HG02610 (cell line): Measurements from ENCODE around the gene TEX9.
"Not testable (repeated sequence)": the region's sequence is repeated elsewhere in the genome, so short reads cannot be mapped to it uniquely, and the experiment has no call there.

Experiments
- ATAC-seq: cut with Tn5 transposase; IDR thresholded peaks from one replicate; pipeline ENCODE4 v1.9.1; 2021; ENCODE audit warnings: mild to moderate bottlenecking, moderate library complexity; ENCODE audit not compliant: unreplicated experiment

TEX9 gene

DNA sequence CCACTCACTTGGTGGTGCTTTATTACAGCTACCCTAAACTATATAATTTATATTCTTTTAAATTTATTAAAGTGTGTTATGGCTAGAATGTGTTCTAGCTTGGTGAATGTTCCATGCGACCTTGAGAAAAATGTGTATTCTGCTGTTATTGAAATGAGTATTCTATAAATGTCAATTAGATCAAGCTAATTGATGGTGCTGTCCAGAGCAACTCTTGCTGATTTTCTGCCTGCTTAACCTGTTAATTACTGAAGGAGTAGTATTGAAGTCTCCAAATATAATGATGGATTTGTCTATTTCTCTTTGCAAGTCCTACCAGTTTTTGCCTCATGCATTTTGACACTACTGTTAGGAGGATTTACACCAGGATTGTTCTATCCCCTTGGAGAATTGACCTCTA, 3.2 kb upstream of the TEX9 start:
- ATAC-seq: no peak

DNA sequence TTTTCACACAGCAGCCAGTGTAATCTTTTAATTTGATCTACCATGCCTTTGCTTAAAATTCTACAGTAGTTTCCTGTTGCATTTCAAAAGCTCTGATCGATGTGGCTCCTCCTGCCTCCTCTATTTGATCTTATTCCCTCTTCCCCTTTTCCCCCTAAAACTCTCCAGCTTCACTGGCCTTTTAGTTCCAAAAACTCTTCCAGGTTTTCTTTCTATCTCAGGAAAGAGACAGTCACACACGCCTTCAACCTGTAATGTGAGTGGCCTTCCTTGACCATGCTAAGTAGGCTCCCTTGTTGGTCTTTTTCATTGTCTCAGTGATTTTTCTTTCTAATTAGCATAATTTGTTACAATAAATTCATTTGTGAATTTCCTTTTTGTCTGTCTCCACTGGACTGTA, 985 bp downstream of the TEX9 start:
- no peak for ATAC-seq

DNA sequence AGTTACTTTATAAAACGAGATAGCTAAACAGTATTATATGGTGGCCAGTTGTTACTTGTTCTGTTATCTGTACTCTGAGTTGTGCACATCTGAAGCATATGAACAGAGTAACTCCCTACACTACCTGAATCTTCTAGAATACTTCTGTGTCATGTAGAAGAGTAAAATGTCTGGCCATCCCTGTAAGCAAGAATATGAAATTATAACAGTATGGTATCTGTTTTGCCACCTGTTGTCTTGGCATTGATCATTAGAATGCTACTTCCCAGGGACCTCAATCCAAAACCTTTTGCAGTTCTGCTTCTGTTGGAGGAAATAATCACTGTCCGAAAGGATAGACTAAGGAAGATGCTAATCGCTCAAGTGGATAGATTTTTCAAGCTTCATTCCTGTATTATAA, 1.9 kb downstream of the TEX9 start:
- no peak for ATAC-seq

DNA sequence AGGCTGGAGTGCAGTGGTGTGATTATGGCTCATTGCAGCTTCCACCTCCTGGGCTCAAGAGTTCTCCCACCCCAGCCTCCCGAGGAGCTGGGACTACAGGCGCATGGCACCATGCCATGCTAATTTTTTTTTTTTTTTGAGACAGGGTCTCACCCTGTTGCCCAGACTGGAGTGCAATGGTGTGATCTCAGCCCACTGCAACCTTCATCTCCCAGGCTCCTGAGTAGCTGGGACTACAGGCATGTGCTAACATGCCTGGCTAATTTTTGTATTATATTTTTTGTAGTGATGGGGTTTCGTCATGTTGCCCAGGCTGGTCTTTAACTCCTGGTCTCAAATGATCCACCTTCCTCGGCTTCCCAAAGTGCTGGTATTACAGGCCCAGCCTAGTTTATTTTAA, 4.0 kb downstream of the TEX9 start:
- ATAC-seq: no peak

DNA sequence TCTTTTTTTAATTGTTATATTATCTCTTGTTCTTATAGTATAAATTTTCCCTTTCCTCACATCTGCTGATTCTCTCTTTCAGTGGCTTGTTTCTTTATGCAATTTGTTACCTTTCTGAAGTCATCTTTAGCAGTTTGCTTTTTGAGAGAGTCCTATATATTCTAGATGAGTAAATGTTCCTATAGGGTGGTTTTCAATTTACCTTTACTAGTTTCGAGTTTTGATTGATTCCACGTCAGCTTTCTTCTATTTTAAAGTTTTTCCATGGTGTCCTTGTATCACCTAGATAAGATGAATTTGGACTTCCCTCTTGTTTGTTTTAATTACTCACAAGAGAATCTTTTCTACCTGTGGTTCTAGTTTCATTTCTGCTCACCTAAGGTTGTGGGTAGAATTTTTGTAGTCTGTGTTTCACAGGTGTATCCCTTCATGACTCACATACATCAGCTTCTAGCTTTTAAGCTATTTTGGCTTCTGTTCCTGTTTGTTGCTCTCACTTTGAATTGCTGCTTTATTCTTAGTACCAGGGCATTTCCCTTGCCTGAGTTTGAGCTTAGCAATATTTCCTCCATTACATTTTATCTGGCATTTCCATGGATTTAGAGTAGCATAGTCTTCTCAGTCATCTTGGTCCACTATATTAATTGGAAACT, 6.4 kb downstream of the TEX9 start:
- peak; percentile 97 for ATAC-seq

DNA sequence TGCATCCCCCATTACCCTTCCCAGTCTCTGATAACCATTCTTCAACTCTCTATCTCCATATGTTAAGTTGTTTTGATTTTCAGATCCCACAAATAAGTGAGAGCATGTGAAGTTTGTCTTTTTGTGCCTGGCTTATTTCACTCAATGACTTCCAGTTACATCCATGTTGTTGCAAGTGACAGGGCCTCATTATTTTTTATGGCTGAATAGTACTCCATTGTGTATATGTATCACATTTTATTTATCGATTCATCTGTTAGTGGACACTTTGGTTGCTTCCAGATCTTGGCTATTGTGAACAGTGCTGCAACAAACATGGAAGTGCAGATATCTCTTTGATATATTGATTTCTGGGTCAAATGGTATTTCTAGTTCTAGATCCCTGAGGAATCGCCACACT, 9.5 kb downstream of the TEX9 start:
- not testable (repeated sequence) for ATAC-seq

DNA sequence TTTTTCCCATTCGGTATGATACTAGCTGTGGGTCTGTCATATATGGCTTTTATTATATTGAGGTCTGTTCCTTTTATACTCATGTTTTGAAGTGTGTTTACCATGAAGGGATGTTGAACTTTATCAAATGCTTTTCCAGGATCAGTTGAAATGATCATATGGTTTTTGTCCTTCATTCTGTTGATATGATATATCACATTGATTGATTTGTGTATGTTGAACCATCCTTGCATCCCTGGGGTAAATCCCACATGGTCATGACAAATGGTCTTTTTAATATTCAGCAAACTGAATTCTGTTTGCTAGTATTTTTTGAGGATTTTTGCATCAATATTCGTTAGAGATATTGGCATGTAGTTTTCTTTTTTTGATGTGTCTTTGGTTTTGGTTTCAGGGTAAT, 12.6 kb downstream of the TEX9 start:
- not testable (repeated sequence) for ATAC-seq

DNA sequence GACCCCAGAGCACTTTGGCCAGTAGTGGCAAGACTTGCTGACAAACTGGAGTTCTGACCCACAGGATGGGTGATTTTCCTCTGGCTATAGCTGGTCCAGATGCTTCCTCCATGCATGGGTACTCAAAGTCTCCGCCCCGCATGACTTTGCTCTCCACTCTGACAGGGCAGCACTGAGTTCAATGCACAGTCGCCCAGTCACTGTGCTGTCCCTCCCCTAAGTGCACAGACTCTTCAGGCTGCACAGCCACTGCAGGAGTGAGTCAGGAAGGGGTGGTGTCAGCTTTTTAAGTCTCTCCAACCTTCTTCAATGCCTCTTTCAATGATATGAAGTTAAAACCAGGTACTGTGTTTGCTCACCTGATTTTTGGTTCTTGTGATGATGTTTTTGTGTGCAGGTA, 17.8 kb downstream of the TEX9 start:
- no peak for ATAC-seq

DNA sequence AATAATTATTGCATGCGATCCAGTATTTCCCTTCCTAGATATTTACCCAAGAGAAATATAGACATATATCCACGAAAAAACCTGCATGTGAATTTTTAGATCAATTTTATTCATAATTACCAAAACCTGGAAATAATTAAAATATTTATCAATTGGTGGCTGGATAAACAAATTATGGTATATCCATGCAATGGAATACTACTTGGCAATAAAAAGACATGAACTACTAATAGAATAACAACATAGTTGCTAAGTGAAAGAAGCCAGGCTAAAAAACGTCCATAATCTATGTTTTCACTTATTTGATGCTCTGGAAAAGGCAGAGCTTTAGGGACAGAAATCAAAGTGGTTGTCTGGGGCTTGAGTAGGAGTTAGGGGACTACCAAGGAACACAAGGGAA, 20.7 kb downstream of the TEX9 start:
- no peak for ATAC-seq

DNA sequence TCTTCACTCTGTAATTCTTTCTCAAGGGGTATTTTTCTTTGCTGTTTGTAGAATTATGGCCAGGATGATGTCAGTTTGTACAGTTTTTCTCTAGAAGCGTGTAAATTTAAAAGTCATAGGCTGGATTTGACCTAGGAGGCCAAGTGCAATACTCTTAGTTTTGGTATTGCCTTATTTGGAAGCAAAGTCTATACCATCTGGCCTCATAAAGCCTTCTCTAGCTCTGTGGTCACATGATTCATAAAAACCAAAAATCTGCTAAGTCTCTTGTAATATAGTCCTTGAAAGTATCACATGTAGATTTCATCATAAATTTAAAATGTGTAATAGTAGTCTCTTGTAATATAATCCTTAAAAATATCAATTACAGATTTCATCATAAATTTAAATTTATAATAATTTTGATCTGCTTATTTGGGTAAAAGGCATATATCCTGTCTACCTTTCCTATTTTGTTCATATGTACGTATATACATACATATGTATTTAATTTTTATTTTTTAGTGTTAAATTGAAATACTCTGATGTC, 25.6 kb downstream of the TEX9 start:
- no peak for ATAC-seq

DNA sequence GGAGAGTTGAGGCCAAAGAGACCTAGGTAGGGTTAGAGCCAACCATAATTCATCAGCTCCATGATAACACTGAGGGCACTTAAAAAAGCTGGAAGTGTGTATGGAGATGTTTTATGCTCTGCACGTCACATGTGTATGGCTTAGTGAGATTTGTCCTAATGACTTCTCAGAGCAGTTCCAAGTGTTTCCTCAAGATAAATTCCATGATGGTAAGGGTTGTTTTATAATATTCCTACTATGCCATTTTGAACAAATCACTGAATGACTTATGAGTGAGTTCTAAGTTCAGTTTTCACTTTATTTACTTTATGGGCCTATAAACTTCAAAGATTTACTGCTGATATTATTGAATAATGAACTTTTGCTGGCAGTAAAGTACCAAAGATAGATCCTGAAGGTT, 28.1 kb downstream of the TEX9 start:
- ATAC-seq: no peak

DNA sequence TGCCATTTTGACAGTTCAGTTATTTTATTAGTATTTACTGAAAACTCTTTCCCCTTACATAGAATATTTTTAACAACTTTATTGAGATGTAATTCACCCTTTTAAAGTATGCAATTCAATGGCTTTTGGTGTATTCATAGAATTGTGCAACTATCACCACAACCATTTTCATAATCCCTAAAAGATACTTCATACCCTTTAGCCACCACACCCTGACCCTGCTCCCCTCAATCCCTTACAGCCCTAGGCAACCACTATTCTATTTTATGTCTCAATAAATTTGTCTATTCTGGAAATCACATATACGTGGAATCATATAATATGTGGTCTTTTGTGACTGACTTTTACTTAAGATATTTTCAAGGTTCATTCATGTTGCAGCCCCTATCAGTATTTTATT, 29.7 kb downstream of the TEX9 start:
- ATAC-seq: no peak

DNA sequence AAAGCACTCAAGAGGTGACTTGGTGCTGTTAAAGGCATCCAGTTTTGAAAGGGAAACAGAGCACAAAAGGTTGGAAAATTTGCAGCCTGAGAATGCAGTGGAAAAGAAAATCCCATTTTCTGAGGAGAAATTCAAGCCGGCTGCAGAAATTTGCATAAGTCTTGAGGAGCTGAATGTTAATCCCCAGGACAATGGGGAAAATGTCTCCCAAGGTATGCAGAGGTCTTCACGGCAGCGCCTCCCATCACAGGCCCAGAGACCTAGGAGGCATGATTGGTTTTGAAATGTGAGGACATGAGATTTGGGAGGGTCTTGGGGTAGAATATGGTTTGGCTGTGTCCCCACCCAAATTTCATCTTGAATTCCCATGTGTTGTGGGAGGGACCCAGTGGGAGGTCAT, 32.1 kb downstream of the TEX9 start:
- not testable (repeated sequence) for ATAC-seq

DNA sequence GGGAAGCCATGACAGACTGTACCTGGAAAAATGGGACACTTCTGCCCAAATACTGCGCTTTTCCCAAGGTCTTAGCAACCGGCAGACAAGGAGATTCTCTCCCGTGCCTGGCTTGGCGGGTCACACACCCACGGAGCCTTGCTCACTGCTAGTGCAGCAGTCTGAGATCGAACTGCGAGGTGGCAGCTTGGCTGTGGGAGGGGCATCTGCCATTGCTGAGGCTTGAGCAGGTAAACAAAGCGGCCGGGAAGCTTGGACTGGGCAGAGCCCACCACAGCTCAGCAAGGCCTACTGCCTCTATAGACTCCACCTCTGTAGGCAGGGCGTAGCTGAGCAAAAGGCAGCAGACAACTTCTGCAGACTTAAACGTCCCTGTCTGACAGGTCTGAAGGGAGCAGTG, 34.0 kb downstream of the TEX9 start:
- ATAC-seq: not testable (repeated sequence)

DNA sequence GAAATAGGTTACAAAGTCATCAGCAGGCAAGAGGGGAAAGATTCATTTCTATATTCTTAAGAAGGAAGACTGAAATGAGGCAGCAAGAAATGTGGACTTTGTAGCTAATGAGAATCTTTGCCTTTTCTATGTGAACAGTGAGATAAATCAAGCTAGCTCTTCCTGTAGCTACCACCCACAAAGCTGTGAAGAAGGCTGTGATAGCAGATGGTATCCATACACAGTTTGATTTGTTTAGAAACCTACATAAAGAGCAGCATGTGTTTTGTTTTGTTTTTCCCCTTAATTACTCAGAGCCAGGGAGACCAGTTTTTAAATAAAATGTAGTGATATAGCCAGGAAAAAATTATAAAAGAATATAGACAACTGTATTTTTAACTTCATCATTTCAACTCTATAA, 45.5 kb downstream of the TEX9 start:
- ATAC-seq: peak; percentile 47

DNA sequence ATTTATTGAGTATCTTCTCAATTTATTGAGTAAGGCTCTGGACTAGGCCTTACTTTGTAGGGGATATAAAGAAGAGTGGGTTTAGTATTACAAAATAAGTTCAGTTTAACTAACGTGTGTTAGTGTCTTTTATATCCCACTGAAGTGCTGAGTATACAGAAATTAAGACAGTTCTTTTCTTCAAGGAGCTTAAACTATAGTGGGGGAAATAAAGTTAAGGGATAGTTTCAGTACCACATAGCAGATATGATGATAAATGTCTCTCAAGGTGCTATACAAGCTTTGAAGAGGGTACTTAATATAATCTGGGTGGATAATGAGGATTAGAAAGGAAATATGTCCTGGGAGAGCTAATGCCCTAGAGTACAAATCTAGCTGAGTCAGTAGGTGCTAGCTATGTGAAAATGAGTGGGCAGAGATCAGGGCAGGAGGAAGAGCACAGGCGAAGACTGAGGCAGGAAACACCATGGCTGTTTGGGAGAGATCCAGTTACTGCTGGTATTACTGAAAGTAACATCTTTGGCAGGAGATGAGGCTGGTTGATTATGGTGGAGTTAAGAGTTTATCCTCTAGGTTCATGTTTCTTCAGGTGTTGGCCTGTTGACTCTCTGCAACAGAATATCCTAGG, 46.0 kb downstream of the TEX9 start:
- ATAC-seq: peak; percentile 55

DNA sequence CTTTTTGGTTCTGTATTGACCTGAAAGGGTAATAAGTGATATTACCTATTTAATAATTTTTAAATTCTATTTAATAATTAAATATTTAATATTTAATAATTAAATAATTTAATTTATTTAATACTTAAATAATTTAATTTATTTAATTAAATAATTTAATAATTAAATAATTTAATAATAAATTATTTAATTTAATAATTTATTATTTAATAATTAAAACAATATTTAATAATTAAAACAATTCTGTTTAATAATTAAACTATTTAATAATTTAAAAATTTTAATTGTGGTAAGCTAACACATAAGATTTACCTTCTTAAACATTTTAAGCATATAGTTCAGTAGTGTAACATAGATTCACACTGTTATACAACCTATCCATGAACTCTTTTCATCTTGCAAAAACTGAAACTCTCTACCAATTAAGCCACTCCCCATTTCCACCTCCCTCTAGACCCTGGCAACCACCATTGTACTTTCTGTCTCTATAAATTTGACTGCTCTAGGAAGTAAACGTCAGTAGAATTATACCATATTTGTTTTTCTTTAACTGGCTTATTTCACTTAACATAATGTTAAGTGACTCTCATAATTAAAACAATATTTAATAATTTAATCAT, 48.0 kb downstream of the TEX9 start:
- not testable (repeated sequence) for ATAC-seq

DNA sequence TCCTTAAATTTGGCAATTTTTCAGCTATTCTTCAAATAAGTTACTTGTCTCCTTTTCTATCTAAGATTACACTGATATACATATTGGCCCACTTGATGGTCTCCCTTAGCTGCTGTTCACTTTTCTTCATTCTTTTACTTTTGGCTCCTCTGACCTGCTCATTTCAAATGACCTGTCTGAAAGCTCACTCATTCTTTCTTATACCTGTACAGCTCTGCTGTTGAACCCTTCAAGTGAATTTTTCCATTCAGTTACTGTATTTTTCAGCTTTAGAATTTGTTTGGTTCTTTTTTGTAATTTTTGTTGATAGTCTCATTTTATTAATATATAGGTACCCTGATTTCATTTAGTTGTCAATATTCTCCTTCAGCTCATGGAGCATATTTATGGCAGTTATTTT, 60.0 kb downstream of the TEX9 start:
- no peak for ATAC-seq

DNA sequence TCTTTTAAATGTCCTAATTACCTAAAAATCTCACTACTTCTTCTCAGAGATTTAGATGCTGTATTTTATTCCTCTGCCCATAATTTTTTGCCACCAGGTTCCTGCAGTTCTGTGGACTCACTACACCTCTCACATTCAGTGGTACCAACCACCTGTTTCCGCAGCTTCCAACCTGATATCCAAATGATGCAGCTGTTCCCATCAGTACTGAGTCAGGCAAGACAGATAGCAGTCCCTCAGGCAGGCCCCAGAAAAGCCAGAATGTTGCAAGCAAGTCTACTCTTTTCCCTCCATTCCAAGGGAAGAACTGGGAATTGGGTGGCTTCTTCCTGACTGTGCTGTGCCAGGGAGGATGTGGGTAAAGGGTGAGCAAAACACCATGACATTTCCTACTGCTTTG, 60.8 kb downstream of the TEX9 start:
- ATAC-seq: no peak

DNA sequence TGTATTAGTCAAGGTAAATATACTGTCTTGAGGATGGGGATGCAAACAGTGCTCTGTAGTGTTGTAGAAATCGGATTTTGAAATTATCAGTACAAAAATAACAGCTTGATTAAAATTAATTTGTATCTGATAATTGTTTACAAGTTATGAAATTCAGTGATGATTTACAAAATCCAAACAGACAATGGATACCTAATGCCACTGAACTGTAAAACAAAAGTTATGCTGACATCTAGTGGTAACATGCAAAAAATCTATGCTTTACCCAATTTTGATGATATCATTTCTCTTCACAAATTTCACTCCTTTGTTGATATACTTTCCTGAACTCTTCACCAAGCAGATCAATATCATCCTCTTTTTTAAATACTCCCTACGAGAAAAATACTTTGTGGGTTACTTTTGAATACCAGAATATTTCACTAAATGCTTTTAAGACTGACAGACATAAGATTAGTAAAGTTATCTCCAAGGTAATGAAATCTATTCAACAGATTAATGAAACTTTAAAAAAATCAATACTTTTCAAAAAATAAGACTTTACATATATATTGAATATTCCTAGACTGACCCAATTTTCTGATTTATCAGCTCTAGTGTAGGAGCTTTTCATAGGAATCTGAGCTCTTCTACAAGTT, 63.7 kb downstream of the TEX9 start:
- peak; percentile 50 for ATAC-seq

DNA sequence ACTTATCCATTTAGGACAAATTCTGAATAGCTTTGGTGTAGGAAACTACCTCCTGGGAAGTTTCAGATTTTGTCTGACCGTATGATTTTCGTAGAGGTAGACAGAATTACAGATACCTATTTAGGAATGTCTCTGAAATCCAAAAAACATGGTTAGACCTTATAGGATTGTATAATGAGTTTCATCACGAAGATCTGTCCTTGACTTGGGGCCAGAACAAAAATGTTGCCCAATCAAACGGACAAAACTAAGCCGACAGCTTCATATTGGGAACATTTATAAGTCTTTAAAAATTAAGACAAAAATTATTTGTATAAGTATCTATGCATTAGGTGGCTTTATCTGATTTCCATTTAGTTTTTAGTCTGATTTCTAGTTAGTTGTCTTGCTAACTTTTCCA, 67.1 kb downstream of the TEX9 start:
- ATAC-seq: no peak
